GM12892 (cell line): Measurements from ENCODE around the gene GBE1.

Experiments
- POLR2A ChIP-seq: IDR thresholded peaks from 2 replicates; pipeline ENCODE4 v1.6.1; 2011; ENCODE audit warnings: low read depth, low read length, control low read depth
- POLR2AphosphoS5 ChIP-seq: IDR thresholded peaks from 2 replicates; pipeline ENCODE4 v1.6.1; 2011; ENCODE audit warnings: low read depth, low read length, control low read depth

DNA sequence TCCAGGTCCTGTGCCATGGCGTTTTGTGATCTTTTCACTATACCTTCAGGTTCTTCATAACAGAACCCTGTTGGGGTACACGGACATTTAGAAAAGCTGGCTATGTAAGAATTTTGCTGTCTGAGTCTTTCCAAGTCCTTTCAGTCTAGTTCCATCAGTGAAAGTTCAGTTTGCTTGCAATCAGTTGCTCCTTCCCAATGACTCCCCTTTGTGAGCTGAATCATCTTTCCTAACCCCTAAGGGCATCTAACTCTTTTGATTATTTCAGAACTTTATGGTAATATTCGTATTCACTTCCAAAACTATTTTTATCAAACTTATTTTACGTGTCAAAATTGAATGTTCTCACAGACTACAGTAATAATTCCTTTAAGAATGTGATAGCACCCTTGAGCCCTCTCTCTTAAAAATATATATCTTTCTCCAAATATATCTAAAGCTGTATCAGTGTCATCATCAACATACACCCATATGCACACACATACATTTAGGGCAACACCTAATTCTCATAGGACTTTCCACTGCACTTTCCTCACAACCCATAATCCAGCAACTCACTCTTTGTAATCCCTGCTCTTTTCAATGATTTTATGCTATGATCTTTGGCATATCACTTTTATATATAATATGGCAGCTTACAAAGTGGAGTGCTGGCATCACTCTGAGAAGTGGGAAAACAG, 263.7 kb downstream of the GBE1 start:
- TF ChIP-seq POLR2A (no peak), POLR2AphosphoS5 (no peak)
